Measurements from ENCODE around the gene GALNT17.

GALNT17 gene

GRCh38 chr7:71504697-71505441 is 372.9 kb downstream of the GALNT17 start:
- no peak for DNase-seq (ENCODE audit: low read depth)

GRCh38 chr7:71506822-71507221 is 374.9 kb downstream of the GALNT17 start:
- DNase-seq (ENCODE audit: low read depth): no peak

GRCh38 chr7:71507680-71508602 is 376.0 kb downstream of the GALNT17 start:
- DNase-seq (ENCODE audit: low read depth): no peak

GRCh38 chr7:71509381-71509780 is 377.4 kb downstream of the GALNT17 start:
- DNase-seq (ENCODE audit: low read depth): no peak

- DNase-seq (ENCODE audit: low read depth): no peak
Observed at GRCh38 chr7:71511361-71511807, 379.4 kb downstream of the GALNT17 start.

GRCh38 chr7:71517940-71518699 is 386.2 kb downstream of the GALNT17 start:
- DNase-seq (ENCODE audit: low read depth): no peak

GRCh38 chr7:71518880-71519279 is 386.9 kb downstream of the GALNT17 start:
- DNase-seq (ENCODE audit: low read depth): no peak

- no peak for DNase-seq (ENCODE audit: low read depth)
Observed at GRCh38 chr7:71521506-71521905, 389.6 kb downstream of the GALNT17 start.

- DNase-seq (ENCODE audit: low read depth): no peak
Observed at GRCh38 chr7:71526106-71526505, 394.2 kb downstream of the GALNT17 start.

- no peak for DNase-seq (ENCODE audit: low read depth)
Observed at GRCh38 chr7:71527213-71527612, 395.3 kb downstream of the GALNT17 start.

GRCh38 chr7:71535616-71536015 is 403.7 kb downstream of the GALNT17 start:
- no peak for DNase-seq (ENCODE audit: low read depth)

- DNase-seq (ENCODE audit: low read depth): no peak
Observed at GRCh38 chr7:71538210-71538609, 406.3 kb downstream of the GALNT17 start.

GRCh38 chr7:71539615-71540014 is 407.7 kb downstream of the GALNT17 start:
- no peak for DNase-seq (ENCODE audit: low read depth)

GRCh38 chr7:71541707-71542353 is 409.9 kb downstream of the GALNT17 start:
- no peak for DNase-seq (ENCODE audit: low read depth)

GRCh38 chr7:71543396-71543795 is 411.5 kb downstream of the GALNT17 start:
- no peak for DNase-seq (ENCODE audit: low read depth)

GRCh38 chr7:71544816-71545215 is 412.9 kb downstream of the GALNT17 start:
- no peak for DNase-seq (ENCODE audit: low read depth)

- DNase-seq (ENCODE audit: low read depth): no peak
Observed at GRCh38 chr7:71547426-71547825, 415.5 kb downstream of the GALNT17 start.

GRCh38 chr7:71548746-71549145 is 416.8 kb downstream of the GALNT17 start:
- no peak for DNase-seq (ENCODE audit: low read depth)

GRCh38 chr7:71553306-71553705 is 421.4 kb downstream of the GALNT17 start:
- no peak for DNase-seq (ENCODE audit: low read depth)

GRCh38 chr7:71555758-71556157 is 423.8 kb downstream of the GALNT17 start:
- no peak for DNase-seq (ENCODE audit: low read depth)

GRCh38 chr7:71558806-71559613 is 427.1 kb downstream of the GALNT17 start:
- no peak for DNase-seq (ENCODE audit: low read depth)

All from activated gamma-delta T cell treated with anti-CD3 and anti-CD28 coated beads, Interleukin-2, amount 50 U/mL, for 16 hours (primary cell).